Prostate gland (tissue), 2 donors: ENCODE data around the gene KCNT2. TPM values are rescaled to one million over a fixed set of nuclear protein-coding genes. Genes with fewer than 3 reads are reported as not detected.

Experiments
- DNase-seq: peaks from one replicate; pipeline ENCODE4 v3.0.0-alpha.2; 2019; ENCODE audit warnings: low spot score
- H3K27ac ChIP-seq, 2 donors: fragments of 200-600 bp; sonication (generic); 2 replicates each; pipeline ENCODE4 v1.5.1; 2017 to 2019
- H3K27me3 ChIP-seq: fragments of 200-600 bp; sonication (generic); replicated peaks from 2 replicates; pipeline ENCODE4 v1.5.1; 2019; ENCODE audit not compliant: insufficient read depth
- H3K36me3 ChIP-seq, 2 donors: fragments of 200-600 bp; sonication (generic); 1 replicate in 1 of 2; 2 replicates in 1 of 2; pipeline versions ENCODE4 v1.5.1 to v1.8.1; 2017 to 2019
- H3K4me1 ChIP-seq: fragments of 200-600 bp; sonication (generic); replicated peaks from 2 replicates; pipeline ENCODE4 v1.5.1; 2019
- H3K4me3 ChIP-seq, 2 donors: fragments of 200-600 bp; sonication (generic); 2 replicates each; pipeline ENCODE4 v1.5.1; 2017 to 2019
- H3K9me3 ChIP-seq: fragments of 200-600 bp; sonication (generic); 2 replicates; pipeline ENCODE4 v1.5.1; 2017
- POLR2A ChIP-seq: fragments of 450-650 bp; IDR thresholded peaks from one replicate; pipeline ENCODE4 v1.6.1; 2016; ENCODE audit warnings: antibody characterized with exemption, mild to moderate bottlenecking
- POLR2AphosphoS5 ChIP-seq: sonication (generic); formaldehyde crosslinking; IDR thresholded peaks from one replicate; pipeline ENCODE4 v1.6.1; 2017; ENCODE audit warnings: antibody characterized with exemption
- WGBS: methylation state at CpG from one replicate; pipeline ENCODE4 v1.1.5; 2018; 5-methylcytosine and 5-hydroxymethylcytosine counted together
- intact Hi-C: fragments of 100-400 bp; cut with DNase I; formaldehyde crosslinking; loops from one replicate; pipeline ENCODE4 v1.14.2; 2022
- total RNA-seq, 2 donors: library from RNA; depleted of rRNA; stranded (reverse); fragments of >200 nt; gene quantifications; one replicate each; pipeline ENCODE4 v1.1.0, GENCODE V29; 2016
- TF ChIP-seq, protein P1 (sequence below), 4 experiments: fragments of 200-600 bp in 2 of 4; fragments of 450-650 bp in 2 of 4; sonication (generic) in 2 of 4; IDR thresholded peaks; 1 replicate in 3 of 4; 2 replicates in 1 of 4; pipeline ENCODE4 v1.5.1; 2016 to 2019; ENCODE audit warnings: antibody characterized with exemption in 4 of 4, mild to moderate bottlenecking in 2 of 4, moderate library complexity in 2 of 4

The KCNT2 gene
- total RNA-seq, 2 donors from 2014 or later, result 1.2 to 1.9 TPM

DNA sequence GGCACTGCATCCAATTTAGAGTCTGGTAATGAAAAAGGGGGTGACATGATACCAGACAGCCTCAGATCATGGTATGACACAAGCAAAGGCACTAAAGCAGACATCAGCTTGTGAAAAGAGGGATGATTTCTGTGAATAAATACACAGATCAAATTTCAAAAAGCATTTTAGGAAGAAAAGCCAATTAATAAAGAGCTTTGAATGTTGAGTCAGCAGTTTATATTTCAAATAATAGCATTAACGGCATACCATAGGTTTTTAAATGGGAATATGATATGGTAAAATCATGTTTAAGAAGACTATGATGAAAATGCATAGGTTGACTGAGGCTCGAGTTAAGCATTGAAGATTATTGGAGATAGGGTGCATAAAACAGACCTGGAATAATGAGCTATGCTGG, 13.5 kb downstream of the KCNT2 start:
- Histone ChIP-seq H3K27me3 (no peaks in the 10 kb centered on the region), H3K36me3 (no peaks in the 10 kb centered on the region), H3K4me1 (no peaks in the 10 kb centered on the region), H3K27ac (no peak overlapping the region), H3K4me3 (no peak overlapping the region), H3K9me3 (no peaks in the 10 kb centered on the region)
- intact Hi-C loops, result no loop called here
- no peak for DNase-seq
- WGBS, result 67% methylated on average over 2 of the region's 2 CpGs
- TF ChIP-seq, protein P1, sequence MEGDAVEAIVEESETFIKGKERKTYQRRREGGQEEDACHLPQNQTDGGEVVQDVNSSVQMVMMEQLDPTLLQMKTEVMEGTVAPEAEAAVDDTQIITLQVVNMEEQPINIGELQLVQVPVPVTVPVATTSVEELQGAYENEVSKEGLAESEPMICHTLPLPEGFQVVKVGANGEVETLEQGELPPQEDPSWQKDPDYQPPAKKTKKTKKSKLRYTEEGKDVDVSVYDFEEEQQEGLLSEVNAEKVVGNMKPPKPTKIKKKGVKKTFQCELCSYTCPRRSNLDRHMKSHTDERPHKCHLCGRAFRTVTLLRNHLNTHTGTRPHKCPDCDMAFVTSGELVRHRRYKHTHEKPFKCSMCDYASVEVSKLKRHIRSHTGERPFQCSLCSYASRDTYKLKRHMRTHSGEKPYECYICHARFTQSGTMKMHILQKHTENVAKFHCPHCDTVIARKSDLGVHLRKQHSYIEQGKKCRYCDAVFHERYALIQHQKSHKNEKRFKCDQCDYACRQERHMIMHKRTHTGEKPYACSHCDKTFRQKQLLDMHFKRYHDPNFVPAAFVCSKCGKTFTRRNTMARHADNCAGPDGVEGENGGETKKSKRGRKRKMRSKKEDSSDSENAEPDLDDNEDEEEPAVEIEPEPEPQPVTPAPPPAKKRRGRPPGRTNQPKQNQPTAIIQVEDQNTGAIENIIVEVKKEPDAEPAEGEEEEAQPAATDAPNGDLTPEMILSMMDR (IDR thresholded peaks at IDR 0.05), result no peak
- TF ChIP-seq POLR2AphosphoS5 (no peak), POLR2A (no peak)

GRCh38 chr1:196593955-196594354, 14.3 kb downstream of the KCNT2 start:
- DNase-seq, result no peak
- H3K4me3 ChIP-seq, result no peak overlapping the region

GRCh38 chr1:196590959-196591358, 17.3 kb downstream of the KCNT2 start:
- Histone ChIP-seq H3K27ac (no peak overlapping the region), H3K4me3 (no peak overlapping the region), H3K9me3 (no peaks in the 10 kb centered on the region), H3K27me3 (no peaks in the 10 kb centered on the region), H3K36me3 (no peaks in the 10 kb centered on the region), H3K4me1 (no peaks in the 10 kb centered on the region)
- TF ChIP-seq, protein P1 (IDR thresholded peaks at IDR 0.05), result no peak
- no peak for TF ChIP-seq POLR2A
- TF ChIP-seq POLR2AphosphoS5, result no peak
- no peak for DNase-seq
- whole genome bisulfite sequencing, result 93% methylated on average over 3 of the region's 3 CpGs
- intact Hi-C loops, result no loop called here

More at GRCh38 chr1:196593955-196594354, 14.3 kb downstream of the KCNT2 start:
- TF ChIP-seq, protein P1 (IDR thresholded peaks at IDR 0.05), result no peak
- TF ChIP-seq POLR2A, result no peak
- no peak for TF ChIP-seq POLR2AphosphoS5
- no peaks in the 10 kb centered on the region for H3K4me1 ChIP-seq
- no peak overlapping the region for H3K27ac ChIP-seq
- no peaks in the 10 kb centered on the region for H3K27me3 ChIP-seq
- no peaks in the 10 kb centered on the region for H3K36me3 ChIP-seq
- intact Hi-C loops, result no loop called here
- no peaks in the 10 kb centered on the region for H3K9me3 ChIP-seq

DNA sequence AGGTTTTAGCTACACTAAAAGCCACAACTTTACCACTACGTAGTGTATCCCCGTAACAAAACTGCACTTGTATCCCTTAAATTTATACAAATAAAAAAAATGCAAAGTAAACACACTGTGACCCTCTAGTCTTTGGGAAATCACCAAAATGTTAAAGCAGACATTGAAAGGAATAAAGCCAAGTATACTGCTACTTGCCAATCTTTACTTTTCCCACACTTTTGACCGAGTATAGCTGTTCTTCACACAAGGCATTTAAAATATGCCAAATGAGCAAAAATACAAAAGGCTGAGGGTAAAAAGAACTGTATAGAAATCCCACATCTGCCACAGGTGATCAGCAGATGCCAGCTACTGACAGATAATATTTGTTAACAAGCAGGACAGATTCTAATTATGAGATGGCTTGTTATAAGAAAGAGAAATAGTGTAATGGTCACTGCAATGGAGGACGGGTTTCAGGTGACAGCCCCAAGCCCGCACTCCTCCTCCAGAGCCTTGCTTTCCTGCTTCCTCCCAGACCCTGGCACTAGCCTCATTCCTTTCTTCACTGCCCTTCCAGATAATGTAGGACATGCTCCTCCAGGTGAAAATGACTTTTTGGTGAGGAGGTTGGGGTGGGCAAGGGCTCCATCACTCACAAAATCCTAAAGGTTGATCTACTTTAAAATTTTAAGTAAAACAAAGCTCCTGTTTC, 18.1 kb downstream of the KCNT2 start:
- no peak for DNase-seq
- Histone ChIP-seq H3K4me1 (no peaks in the 10 kb centered on the region), H3K4me3 (no peak overlapping the region), H3K27me3 (no peaks in the 10 kb centered on the region), H3K36me3 (no peaks in the 10 kb centered on the region), H3K9me3 (no peaks in the 10 kb centered on the region), H3K27ac (no peak overlapping the region)
- intact Hi-C loops, result no loop called here
- TF ChIP-seq POLR2AphosphoS5, result no peak
- no peak for TF ChIP-seq POLR2A
- TF ChIP-seq, protein P1 (IDR thresholded peaks at IDR 0.05), result no peak
- WGBS, result 53% methylated on average over 5 of the region's 5 CpGs

DNA sequence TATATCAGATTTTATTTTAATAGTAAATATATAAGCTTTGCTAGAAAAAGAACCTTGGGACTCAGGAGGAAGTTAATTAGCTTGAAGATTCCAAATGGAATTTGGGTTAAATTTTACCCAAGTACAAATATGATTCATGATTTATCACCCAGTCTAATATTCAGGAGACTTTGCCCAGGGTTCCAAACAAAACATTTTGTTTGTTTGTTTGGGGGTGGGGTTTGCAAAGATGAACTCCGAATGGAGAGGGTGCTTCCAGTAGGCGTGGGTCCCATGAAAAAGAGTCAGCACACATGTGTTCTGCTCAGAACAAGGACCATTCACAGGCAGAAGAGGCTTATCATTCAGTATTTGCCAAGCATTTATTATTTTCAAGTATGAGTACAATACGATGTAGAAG, 23.5 kb downstream of the KCNT2 start:
- Histone ChIP-seq H3K27me3 (no peaks in the 10 kb centered on the region), H3K36me3 (no peaks in the 10 kb centered on the region), H3K9me3 (no peaks in the 10 kb centered on the region), H3K4me3 (no peak overlapping the region), H3K27ac (no peak overlapping the region), H3K4me1 (no peaks in the 10 kb centered on the region)
- TF ChIP-seq, protein P1 (IDR thresholded peaks at IDR 0.05), result no peak
- TF ChIP-seq POLR2AphosphoS5, result no peak
- TF ChIP-seq POLR2A, result no peak
- intact Hi-C loops, result no loop called here
- no peak for DNase-seq
- WGBS, result 64% methylated on average over 3 of the region's 3 CpGs
